Lower lobe of right lung (tissue), 2 donors: Measurements from ENCODE around the gene CASTOR1. TPM values are rescaled to one million over a fixed set of nuclear protein-coding genes. Genes with fewer than 3 reads are reported as not detected.
"Not testable (repeated sequence)": the region's sequence is repeated elsewhere in the genome, so short reads cannot be mapped to it uniquely, and the experiment has no call there.

ENCODE experiments used
- ATAC-seq, 2 donors: fragments of 200-7000 bp; cut with Tn5 transposase; one replicate each; pipeline ENCODE4 v1.9.1; 2020 to 2022; ENCODE audit warnings: mild to moderate bottlenecking in 2 of 2, moderate library complexity in 2 of 2
- DNase-seq: peaks from one replicate; pipeline ENCODE4 v3.0.0-alpha.2; 2020
- H3K27ac ChIP-seq: fragments of 200-600 bp; one replicate; pipeline ENCODE4 v1.8.0; 2022
- H3K27me3 ChIP-seq: fragments of 200-600 bp; one replicate; pipeline ENCODE4 v1.8.0; 2022; ENCODE audit warnings: low read depth
- H3K36me3 ChIP-seq: fragments of 200-600 bp; one replicate; pipeline ENCODE4 v1.8.0; 2022; ENCODE audit warnings: mild to moderate bottlenecking
- H3K4me1 ChIP-seq: fragments of 200-600 bp; one replicate; pipeline ENCODE4 v1.8.0; 2022
- H3K4me3 ChIP-seq: fragments of 200-600 bp; one replicate; pipeline ENCODE4 v1.8.0; 2022; ENCODE audit warnings: mild to moderate bottlenecking
- H3K9me3 ChIP-seq: fragments of 200-600 bp; one replicate; pipeline ENCODE4 v1.8.0; 2022
- intact Hi-C: fragments of 100-400 bp; cut with DNase I; formaldehyde crosslinking; loops from one replicate; pipeline ENCODE4 v1.11.0; 2022
- long read RNA-seq: library from polyadenylated mRNA; unstranded; transcript quantifications from one replicate; pipeline ENCODE4 v2.0.0, GENCODE V29; 2021
- total RNA-seq: library from RNA; stranded (reverse); fragmentation: NEBNext Ultra II Directional; extraction: Animal tissue kit (Norgen Biotek cat#: 25700); gene quantifications from one replicate; pipeline ENCODE4 v1.2.1, GENCODE V29; 2021
- TF ChIP-seq, protein P1 (sequence below): fragments of 200-600 bp; IDR thresholded peaks from one replicate; pipeline ENCODE4 v1.8.0; 2022; ENCODE audit warnings: antibody characterized with exemption, mild to moderate bottlenecking
- donor health status: DM: no; HTN: yes; CAD: no; lungs with severe emphysema.

The CASTOR1 gene
- total RNA-seq, result 16.2 TPM
- long read RNA-seq, transcript CASTOR1-202 (9 exons, 1,623 nt), result major isoform, 15 of 25 reads
- long read RNA-seq, partial matches to known transcripts, result 4 of 25 reads
- long read RNA-seq, other reads (novel, unspliced or antisense), result 5 of 25 reads

DNA sequence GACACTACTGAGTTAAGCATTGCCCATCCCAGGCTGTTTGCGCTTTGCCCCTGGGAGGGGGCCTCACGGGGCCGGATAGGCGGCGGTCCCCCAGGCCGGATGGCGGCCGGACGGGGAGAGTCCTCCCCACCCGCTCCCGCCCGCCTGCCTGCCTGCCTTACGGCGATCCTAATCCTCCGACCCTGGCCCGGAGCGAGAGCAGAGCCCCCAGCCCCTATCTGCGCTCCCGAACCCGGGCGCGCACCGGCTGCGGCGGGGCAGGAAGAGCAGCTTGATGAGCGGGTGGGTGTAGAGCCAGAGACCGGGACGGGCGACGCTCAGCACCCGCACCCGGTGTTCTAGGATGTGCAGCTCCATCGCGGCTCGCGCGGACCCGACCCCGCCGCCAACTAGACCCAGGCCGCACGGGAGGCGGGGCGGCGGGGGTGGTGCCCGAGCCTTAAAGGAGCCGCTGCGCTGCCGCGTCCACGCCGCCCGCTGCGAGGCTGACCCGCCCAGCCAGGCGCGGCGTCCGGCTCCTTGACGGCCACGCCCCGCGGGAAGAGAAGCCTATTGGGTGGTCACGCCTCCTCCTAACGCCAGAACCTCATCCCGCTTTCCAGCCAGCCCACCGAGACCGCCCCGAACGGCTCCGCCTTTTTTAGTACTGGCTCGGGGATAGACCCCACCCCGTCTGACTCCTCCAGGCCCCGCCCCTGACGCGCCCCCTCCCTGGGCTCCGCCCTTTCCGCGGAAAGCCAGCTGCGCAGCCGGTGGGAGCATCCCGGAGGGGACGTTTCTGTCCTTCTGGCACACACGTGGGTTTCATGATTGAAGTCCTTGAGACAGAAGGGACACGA lies at the start of gene CASTOR1:
CASTOR1 (minus strand) TSS at position 365 of the 839 bp plus-strand sequence; CDS start at position 357, 8 bp downstream.
- ATAC-seq, result peak; percentile 91
- Histone ChIP-seq H3K9me3 (no peaks in the 10 kb centered on the region), H3K27ac (peak within 1 kb of the TSS; percentile 95), H3K36me3 (peaks cover 50% of the 10 kb centered on the region), H3K4me3 (peak within 1 kb of the TSS; percentile 96), H3K27me3 (no peaks in the 10 kb centered on the region), H3K4me1 (peaks cover 47% of the 10 kb centered on the region)
- TF ChIP-seq, protein P1, sequence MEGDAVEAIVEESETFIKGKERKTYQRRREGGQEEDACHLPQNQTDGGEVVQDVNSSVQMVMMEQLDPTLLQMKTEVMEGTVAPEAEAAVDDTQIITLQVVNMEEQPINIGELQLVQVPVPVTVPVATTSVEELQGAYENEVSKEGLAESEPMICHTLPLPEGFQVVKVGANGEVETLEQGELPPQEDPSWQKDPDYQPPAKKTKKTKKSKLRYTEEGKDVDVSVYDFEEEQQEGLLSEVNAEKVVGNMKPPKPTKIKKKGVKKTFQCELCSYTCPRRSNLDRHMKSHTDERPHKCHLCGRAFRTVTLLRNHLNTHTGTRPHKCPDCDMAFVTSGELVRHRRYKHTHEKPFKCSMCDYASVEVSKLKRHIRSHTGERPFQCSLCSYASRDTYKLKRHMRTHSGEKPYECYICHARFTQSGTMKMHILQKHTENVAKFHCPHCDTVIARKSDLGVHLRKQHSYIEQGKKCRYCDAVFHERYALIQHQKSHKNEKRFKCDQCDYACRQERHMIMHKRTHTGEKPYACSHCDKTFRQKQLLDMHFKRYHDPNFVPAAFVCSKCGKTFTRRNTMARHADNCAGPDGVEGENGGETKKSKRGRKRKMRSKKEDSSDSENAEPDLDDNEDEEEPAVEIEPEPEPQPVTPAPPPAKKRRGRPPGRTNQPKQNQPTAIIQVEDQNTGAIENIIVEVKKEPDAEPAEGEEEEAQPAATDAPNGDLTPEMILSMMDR, result no peak
- DNase-seq, result peak; percentile 99
- intact Hi-C loops, result loop anchor here (10.0 kb wide), 1 partner anchor 95 kb away; the partner anchor contains the start of gene RNF215

DNA sequence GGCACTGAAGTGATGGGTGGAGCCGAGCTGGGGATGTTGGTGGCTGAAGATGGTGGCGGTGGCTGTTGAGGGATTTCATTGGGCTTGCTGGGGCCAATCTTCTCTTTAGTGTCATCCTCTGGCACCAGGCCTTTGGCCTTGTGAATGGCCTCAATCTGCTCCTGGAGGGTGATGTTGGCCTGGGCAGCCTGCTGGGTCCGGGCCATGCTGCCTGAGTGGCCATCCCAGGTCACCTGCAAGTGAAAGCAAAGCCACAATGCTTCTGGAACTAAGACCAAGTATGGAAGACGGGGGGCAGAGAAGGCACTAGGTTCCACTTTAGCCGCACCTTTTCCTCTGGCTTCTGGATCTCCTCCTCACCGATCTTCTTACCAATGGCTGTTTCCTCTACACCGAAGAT lies 49.5 kb upstream of the CASTOR1 start:
- ATAC-seq, result no peak

DNA sequence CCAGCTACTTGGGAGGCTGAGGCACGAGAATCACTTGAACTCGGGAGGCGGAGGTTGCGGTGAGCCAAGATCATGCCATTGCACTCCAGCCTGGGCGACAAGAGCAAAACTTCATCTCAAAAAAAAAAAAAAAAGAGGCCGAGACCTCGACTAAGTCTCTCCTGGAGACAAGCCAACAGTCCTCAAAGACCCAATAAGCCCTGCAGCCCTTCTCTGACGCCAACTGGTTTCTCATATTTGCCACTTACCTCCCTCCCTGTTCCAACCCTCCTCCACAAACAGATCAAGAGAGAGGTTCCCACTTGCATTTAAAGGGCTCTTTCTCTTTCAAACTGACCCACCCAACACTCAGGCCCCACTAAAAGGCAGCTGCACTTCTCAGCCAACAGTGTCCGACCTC lies 49.0 kb upstream of the CASTOR1 start:
- intact Hi-C loops, H3K27ac ChIP-seq, ATAC-seq, H3K4me3 ChIP-seq, DNase-seq, H3K4me1 ChIP-seq, H3K9me3 ChIP-seq, H3K27me3 ChIP-seq: not testable (repeated sequence)
- H3K36me3 ChIP-seq, result peaks cover 100% of the 10 kb centered on the region

More for the DNA sequence above, 49.5 kb upstream of the CASTOR1 start:
- no peak overlapping the region for H3K27ac ChIP-seq
- H3K27me3 ChIP-seq, result no peaks in the 10 kb centered on the region
- DNase-seq, result no peak
- no peaks in the 10 kb centered on the region for H3K9me3 ChIP-seq
- H3K36me3 ChIP-seq, result peaks cover 100% of the 10 kb centered on the region
- intact Hi-C loops, result no loop called here
- H3K4me1 ChIP-seq, result no peaks in the 10 kb centered on the region
- TF ChIP-seq, protein P1, result no peak
- H3K4me3 ChIP-seq, result no peak overlapping the region

DNA sequence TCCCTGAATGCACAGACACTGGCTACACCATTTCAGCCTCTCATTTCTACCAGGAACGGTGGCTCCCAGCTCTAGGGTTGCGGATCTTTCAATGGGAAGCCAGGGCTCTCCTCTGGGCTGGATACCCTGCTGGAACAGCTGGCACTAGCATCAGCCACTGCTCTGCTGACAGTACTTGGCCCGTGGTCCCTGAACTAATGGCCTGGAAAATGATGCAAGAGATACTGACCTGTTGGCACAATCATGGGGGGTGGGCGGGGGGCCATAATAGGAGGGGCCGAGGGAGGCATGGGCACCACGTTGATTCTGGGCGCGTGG lies 48.1 kb upstream of the CASTOR1 start:
- H3K36me3 ChIP-seq, result peaks cover 100% of the 10 kb centered on the region
- intact Hi-C loops, result no loop called here
- no peak overlapping the region for H3K27ac ChIP-seq
- H3K9me3 ChIP-seq, result no peaks in the 10 kb centered on the region
- ATAC-seq (no peak), DNase-seq (no peak)
- no peaks in the 10 kb centered on the region for H3K27me3 ChIP-seq
- no peaks in the 10 kb centered on the region for H3K4me1 ChIP-seq
- no peak overlapping the region for H3K4me3 ChIP-seq
- TF ChIP-seq, protein P1, result no peak

DNA sequence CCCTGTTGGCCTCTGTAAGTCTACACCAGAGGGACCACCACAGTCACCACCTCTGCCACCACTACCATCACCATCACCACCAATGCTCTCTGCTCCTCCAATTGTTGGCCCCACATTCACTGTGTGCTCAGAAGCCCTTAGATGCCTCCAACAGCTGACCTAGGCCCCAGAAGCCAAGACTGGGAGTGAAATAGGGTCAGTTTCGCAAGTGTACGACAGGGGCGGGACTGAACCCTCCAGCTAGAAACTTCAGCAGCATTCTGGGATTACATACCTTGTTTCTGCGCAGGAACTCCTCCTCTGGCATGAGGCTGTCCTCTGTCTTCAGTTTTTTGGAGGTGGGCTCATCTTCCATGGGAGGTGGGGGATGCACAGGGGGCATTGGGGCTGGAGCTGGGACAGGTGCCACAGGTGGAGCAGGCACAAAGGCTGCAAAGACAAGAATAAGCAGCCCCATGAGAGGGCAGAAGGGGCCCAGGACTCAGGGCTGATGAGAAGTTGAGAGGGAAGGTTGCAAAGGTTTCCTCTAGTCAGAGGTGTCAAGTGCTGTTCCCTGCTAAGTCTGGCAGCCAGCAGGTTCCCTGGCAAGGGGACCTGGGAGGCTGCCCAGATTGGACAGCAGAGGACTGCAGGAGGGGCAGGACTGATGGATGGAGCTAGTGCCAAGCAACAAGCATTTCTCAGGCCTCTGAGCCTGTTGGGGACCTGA lies 47.6 kb upstream of the CASTOR1 start:
- DNase-seq (no peak), ATAC-seq (no peak)
- peaks cover 100% of the 10 kb centered on the region for H3K36me3 ChIP-seq
- H3K27ac ChIP-seq, result no peak overlapping the region
- H3K27me3 ChIP-seq, result no peaks in the 10 kb centered on the region
- H3K4me3 ChIP-seq, result no peak overlapping the region
- H3K4me1 ChIP-seq, result no peaks in the 10 kb centered on the region
- intact Hi-C loops, result no loop called here
- TF ChIP-seq, protein P1, result no peak
- no peaks in the 10 kb centered on the region for H3K9me3 ChIP-seq
